ENCODE results near the gene DDX27.
"Not testable (repeated sequence)": the region's sequence is repeated elsewhere in the genome, so short reads cannot be mapped to it uniquely, and the experiment has no call there.

Gene DDX27
- 19.9 to 66.3 (median 38.3) reads per million in 17 experiments for total RNA-seq

- DNase-seq, result peak; percentile 99 to 100 (median 99)
Measured at GRCh38 chr20:49219091-49219923, at the start of gene DDX27. TSS of gene DDX27 (plus strand) at chr20:49219416. CDS start at chr20:49219449, 33 bp downstream.

- no peak for DNase-seq
Measured at GRCh38 chr20:49169547-49169946, 49.7 kb upstream of the DDX27 start.

DNA sequence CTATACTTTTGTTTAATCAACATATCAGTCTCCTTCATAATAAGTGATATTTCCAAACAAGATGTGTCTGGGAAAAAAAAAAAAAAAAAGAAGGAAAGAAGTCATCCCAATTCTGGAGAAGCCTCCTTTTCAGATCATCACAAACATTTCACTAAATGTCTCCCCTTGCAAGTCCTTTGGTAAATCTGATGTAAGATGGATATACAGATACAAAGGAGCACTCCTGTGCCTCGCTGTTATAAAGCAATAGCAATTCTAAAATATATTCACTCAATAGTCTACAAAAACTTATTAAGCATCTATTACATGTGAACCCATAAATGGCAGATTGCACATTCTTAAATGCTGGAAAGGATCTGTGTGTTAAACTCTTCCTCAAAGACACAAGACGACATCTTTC, 48.5 kb upstream of the DDX27 start:
- no peak for DNase-seq

- DNase-seq, result peak in 1 of 4 experiments; percentile 20
Measured at GRCh38 chr20:49171909-49172308, 47.3 kb upstream of the DDX27 start.

- DNase-seq, result no peak
Measured at GRCh38 chr20:49172413-49172812, 46.8 kb upstream of the DDX27 start.

DNA sequence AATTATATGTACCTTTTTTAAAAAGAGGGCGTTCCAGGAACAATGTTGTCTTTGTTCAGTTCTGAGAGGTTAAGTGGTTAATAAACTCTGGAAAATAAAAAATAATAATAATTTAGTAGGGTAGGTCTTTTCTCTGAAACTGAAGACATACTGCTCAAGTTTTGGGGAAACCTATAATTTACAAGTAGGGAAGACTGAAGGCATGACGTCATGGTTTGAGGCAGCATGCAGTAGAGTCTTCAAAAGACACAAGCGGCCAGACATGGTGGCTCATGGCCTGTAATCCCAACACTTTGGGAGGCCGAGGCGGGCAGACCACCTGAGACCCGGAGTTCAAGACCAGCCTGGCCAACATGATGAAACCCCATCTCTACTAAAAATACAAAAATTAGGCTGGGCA, 45.0 kb upstream of the DDX27 start:
- no peak for DNase-seq

GRCh38 chr20:49179368-49180277, 39.6 kb upstream of the DDX27 start:
- DNase-seq, result peak in 2 of 4 experiments; percentile 14 to 24

DNA sequence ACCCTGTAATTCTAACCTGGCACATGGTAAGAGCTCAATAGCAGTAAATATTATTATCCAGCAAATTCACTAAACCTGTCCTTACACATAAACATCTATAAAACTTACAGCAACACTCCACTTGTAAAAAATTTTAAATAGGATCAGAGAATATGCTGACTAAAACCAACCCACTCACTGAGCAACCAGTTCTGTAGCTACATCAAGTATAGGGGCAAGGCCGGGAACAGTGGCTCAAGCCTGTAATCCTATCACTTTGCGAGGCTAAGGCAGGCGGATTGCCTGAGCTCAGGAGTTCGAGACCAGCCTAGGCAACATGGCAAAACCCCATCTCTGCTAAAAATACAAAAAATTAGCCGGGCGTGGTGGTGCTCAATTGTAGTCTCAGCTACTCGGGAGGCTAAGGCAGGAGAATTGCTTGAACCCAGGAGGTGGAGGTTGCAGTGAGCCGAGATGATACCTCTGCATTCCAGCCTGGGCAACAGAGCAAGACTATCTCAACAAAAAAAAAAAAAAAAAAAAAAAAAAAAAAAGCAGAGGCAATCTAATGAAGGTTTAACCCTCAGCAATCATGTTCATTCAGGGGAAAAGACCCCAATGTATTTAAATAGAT, 37.8 kb upstream of the DDX27 start:
- DNase-seq, result no peak

- DNase-seq, result no peak
Measured at GRCh38 chr20:49183444-49183843, 35.8 kb upstream of the DDX27 start.

- DNase-seq, result not testable (repeated sequence)
Measured at GRCh38 chr20:49184084-49184501, 35.1 kb upstream of the DDX27 start.

DNA sequence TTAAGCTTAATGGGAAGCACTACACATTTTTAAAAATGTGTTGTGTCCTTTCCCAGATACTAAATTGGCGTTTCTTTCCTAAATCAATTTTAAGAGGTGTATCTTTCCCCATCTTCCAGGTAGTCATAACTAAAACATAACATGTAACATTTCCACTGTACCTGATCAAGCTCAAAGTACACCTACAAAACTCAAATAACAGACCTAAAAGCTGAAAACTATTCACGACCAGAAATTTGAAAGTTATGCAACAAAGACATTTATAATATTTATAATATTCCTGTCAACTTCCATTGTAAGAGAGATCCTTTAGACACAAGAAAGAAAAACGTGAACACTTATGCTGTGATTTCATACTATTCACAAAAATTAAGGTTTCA, 34.5 kb upstream of the DDX27 start:
- no peak for DNase-seq

DNA sequence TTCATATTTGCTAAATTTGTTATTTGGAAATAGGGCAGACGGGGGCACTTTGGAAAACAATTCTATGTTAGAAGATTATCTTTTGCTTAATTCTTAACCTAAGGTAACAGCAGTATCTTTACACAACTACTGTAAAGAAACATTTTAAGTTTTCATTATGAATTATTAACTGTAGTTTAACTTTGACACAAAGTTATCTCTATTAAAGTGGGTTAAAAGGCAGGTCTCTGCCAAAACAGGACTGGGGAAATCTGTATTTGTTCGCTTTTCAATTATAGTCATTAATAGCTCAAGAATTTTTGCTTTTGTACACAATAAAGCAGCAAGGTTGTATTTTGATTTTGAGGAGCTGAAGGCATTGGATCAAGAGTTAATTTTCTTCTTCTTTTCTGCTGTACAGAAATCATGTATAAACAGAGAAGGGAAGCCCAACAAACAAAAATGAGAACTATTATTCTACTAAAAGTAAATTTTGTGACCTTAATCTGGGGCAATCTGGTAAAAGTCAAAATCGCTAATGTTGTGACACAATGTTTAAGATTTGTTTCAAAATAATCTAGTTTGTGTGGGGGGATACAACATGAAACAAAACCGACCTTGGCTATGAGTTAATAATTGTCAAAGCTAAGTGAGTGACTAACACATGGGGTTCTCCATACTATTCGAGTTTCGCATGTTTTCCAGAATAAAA, 34.0 kb upstream of the DDX27 start:
- DNase-seq, result no peak

DNA sequence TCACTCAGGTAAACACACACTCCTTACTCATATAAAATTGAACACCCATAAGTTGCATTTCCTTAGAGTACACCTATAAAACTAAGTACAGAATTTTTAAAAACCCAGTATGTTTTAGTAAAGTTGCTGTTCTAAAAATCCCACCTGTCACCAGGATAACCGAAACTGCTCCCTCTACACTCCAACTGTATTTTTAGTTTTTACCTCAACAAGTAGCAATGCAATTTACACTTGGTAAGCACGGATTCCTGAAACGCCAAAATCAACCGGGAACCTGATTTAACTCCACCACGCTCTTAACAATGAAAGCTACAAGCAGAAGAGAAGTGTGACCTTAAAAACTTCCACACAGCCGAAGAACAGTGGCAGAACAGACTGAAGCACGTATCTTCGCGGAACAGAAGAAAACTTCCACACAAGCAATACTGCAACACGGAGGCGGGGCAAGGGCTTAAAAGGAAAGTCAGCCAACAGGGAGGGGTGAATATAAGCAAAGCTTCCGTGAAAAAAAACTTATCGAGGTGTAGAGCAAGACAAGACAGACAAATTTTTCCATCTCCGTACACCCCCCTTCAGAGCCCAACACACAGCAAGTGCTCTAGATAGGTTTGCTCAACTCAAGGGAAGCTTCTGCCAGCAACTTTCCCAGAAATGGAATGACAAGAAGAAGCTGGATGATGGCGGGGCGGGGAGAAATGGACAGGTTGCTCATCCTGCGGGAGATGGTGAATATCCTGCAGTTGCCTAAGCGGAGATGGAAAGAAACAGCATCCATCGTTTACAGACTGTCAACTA, 32.5 kb upstream of the DDX27 start:
- DNase-seq, result peak; percentile 65 to 78 (median 72)

DNA sequence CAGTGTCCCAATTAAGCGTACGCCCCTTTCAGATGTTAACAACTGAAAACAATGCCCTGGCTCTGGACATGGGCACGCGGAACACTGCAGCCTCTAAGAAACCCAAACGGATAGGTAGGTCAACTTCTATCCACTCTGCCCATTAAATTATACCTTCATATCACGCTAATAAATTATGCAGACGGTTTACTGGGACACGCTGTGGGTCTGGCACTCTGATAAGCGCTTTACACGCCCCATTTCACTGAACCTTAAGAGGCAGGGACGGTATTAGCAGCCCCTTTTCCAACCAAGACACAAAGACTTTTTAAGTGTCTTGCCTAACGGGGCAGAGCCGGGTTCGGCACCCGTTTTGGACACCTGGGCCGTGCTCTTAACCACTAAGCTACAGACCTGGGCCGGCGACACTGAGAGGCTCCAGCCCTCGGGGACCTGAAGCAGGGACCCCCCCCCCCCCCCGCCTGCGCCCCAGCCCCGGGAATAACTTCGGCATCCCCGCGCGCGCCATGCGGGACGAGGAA, 31.8 kb upstream of the DDX27 start:
- peak in 1 of 4 experiments; percentile 16 for DNase-seq

DNA sequence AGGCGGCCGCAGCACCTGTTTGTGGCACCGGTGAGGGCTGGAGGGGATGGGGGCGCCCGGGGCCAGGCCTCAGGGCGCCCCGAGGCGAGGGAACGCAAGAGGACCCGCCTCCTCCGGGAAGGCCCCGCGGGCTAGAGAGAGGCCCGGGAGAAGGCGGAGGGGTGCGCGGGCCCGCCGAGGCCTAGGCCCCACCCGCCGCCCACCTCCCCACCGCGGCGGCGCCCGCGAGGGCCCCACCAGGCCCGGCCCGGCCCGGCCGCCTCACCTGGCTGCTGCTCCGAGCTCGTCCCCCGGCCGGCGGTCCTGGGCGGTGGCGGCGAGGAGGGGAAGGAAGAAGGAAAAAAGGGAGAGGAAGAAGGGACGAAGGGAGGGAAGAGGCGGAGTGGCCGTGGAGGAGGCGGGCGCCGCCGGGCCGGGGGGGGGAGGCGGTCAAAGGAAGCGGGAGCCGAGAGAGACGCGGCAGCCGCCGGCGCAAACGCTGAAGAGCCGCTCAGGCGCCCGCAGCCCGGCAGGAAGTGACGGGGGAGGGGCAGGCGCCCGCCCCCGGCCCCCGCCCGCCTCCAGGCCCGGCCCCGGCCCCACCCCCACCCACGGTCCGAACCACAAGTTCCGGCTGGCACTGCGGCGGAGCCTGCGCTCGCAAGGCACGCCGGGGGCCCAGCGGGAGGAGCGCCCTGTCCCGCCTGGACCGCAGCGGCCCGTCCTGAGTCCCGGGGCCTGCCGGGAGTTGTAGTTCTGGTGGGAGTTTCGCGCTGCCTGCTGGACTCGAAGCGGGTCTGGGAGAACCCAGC, 31.2 kb upstream of the DDX27 start, which contains the start of gene STAU1:
STAU1 (minus strand) TSS at position 484 of the 791 bp plus-strand sequence. CDS start 22,133 bp downstream, outside the sequence.
- DNase-seq, result peak; percentile 96 to 99 (median 98)

GRCh38 chr20:49192944-49193518, 26.2 kb upstream of the DDX27 start:
- not testable (repeated sequence) for DNase-seq

- DNase-seq, result no peak
Measured at GRCh38 chr20:49199729-49200293, 19.4 kb upstream of the DDX27 start.

GRCh38 chr20:49203011-49203410, 16.2 kb upstream of the DDX27 start:
- no peak for DNase-seq

DNA sequence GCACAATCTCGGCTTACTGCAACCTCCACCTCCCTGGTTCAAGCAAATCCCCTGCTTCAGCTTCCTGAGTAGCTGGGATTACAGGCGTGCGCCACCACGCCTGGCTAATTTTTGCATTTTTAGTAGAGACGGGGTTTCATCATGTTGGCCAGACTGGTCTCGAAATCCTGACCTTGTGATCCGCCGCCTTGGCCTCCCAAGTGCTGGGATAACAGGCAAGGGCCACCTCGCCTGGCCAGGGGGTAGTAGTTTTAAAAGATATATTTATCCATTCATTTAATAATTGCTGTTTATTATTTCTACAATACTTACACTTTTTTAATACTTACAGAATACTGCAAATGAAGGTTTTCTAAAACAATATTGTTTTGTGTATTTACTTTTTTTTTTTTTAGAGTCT, 15.5 kb upstream of the DDX27 start:
- no peak for DNase-seq
